Measurements from ENCODE around the gene CFAP20.

DNA sequence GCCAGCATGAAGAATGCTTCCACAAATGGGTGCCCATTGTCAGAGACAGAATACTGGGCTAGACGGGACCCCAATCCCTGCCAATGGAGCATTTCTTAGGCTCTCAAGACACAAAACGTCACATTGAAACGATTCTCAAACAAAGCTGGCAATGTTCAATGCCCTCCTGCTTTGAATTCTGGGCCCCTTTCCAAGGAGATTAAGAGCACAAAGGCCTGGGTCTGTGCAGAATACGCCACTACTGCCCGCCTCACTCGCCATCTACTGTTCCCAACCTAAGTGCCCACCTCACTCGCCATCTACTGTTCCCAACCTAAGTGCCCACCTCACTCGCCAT lies 9.7 kb downstream of the CFAP20 start:
- TF ChIP-seq, protein P1, sequence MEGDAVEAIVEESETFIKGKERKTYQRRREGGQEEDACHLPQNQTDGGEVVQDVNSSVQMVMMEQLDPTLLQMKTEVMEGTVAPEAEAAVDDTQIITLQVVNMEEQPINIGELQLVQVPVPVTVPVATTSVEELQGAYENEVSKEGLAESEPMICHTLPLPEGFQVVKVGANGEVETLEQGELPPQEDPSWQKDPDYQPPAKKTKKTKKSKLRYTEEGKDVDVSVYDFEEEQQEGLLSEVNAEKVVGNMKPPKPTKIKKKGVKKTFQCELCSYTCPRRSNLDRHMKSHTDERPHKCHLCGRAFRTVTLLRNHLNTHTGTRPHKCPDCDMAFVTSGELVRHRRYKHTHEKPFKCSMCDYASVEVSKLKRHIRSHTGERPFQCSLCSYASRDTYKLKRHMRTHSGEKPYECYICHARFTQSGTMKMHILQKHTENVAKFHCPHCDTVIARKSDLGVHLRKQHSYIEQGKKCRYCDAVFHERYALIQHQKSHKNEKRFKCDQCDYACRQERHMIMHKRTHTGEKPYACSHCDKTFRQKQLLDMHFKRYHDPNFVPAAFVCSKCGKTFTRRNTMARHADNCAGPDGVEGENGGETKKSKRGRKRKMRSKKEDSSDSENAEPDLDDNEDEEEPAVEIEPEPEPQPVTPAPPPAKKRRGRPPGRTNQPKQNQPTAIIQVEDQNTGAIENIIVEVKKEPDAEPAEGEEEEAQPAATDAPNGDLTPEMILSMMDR (IDR thresholded peaks at IDR 0.05; ENCODE audit: low read length), result no peak
- no peak for TF ChIP-seq EZH2 (IDR thresholded peaks at IDR 0.05; ENCODE audit: borderline replicate concordance, low read length)
